HT-29 (cell line): ENCODE results near the gene SRRD. TPM values are rescaled to one million over a fixed set of nuclear protein-coding genes. Genes with fewer than 3 reads are reported as not detected.
A peak's percentile ranks its signal among the peaks of the same experiment; 100 is the strongest.
"Not testable (repeated sequence)": the region's sequence is repeated elsewhere in the genome, so short reads cannot be mapped to it uniquely, and the experiment has no call there.

ENCODE experiments used
- DNase-seq: peaks from one replicate; pipeline ENCODE4 v3.0.0-alpha.2; 2015; ENCODE audit warnings: low spot score
- total RNA-seq: library from RNA; depleted of rRNA; stranded (reverse); fragments of >200 nt; shearing (Covaris generic); gene quantifications from 2 replicates; pipeline ENCODE4 v1.2.3, GENCODE V29; 2014; rRNA removed

The SRRD gene, protein sequence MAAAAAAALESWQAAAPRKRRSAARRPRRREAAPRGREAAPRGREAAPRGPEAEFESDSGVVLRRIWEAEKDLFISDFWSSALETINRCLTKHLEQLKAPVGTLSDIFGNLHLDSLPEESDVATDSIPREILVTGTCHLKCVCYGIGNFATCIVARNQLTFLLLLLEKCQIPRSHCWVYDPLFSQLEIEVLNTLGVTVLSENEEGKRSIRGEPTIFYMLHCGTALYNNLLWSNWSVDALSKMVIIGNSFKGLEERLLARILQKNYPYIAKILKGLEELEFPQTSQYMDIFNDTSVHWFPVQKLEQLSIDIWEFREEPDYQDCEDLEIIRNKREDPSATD
- 7.3 and 11.4 TPM in 2 replicates for total RNA-seq

- peak; percentile 89 for DNase-seq
These were observed at the start of gene SRRD, which contains the start of gene HPS4 for GRCh38 chr22:26483439-26484359. Gene SRRD (plus strand): TSS chr22:26483877. CDS start chr22:26483891, 14 bp downstream. Gene HPS4 (minus strand): TSS chr22:26483783. CDS start chr22:26481762, 2,021 bp downstream.

DNA sequence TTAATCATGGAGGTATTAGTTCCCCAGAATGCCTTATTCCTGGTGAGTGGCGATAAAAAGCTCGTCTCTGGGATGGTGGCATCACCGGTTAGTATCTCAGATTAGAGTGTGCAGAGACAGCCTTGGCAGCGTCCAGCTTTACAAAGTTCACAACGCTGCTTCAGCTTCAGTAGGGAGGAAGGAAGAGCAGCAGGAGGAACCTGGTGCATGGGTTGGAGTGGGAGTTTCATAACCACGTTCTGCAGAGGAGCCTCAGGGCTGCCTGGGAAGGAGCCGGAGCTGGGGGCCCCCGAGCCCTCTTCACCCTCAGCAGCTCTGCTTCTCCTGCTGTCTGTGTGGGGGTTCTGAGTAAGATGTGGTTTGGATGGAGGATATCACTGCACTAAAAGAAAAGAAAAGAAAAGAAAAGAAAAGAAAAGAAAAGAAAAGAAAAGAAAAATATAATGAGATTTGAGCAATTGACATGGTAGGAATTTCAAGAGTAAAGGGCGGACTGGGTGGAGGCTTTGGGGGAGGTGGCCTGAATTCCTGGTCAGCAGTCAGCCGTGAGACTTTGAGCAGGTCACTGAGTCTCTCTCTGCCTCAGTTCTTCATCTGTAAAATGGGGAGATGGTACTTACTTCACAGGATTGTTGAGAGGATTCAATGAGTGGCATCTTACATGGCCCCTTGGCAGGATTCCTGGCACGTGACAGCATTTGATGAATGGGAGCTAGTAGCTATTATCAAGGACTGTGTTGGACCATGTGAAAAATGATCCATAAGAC lies 48.2 kb upstream of the SRRD start:
- DNase-seq: no peak

DNA sequence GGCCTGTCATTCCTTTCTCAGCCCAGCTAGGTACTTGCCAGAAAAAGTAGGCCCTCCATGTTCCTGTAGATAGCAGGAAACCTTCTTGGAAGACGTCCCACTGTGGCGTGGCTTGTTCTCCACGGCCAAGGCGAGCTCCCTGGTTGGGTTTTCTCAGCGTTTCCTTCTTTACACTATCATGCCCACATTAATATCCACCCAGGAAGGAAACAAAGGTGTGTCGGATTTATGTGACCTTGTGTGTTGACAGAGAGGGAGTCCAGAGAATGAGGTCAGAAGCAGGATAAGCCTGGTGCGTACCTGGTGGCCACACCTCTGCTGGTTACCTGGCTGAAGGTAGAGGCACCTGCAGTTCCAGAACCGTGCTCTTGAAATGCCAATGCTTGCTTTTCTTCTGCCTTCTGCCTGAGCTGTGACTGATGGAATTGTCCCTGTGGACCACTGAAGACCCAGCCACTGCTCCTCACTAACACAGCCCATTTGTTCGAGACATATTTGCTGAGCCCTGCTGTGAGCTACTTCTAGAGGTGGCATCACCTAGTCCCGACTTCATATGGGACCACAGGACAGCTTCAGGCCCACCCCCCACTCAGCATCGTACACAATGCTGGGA lies 46.7 kb upstream of the SRRD start:
- peak; percentile 50 for DNase-seq

- DNase-seq: no peak
These were observed 45.8 kb upstream of the SRRD start for GRCh38 chr22:26437694-26438392.

GRCh38 chr22:26438776-26439175 lies 44.9 kb upstream of the SRRD start:
- not testable (repeated sequence) for DNase-seq

DNA sequence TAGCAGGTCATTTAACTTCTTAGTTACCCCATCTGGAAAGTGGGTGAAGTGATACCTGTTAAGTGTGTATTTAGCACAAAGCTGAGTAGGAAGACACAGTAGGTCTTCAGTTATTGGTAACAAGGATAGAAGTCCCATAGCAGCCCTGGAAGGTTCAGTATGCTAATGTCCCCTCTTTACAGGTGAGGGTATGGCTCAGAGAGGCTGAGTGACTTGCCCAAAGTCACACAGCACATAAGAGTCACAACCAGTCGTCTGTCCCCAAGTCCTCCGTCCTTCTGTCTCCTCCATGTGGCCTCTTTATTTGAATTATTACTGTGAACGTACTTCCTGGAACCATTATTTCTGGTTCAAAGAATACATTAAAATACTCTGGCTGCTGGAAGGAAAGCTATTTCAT lies 44.1 kb upstream of the SRRD start:
- DNase-seq: no peak

GRCh38 chr22:26442086-26442756 lies 41.5 kb upstream of the SRRD start:
- no peak for DNase-seq

DNA sequence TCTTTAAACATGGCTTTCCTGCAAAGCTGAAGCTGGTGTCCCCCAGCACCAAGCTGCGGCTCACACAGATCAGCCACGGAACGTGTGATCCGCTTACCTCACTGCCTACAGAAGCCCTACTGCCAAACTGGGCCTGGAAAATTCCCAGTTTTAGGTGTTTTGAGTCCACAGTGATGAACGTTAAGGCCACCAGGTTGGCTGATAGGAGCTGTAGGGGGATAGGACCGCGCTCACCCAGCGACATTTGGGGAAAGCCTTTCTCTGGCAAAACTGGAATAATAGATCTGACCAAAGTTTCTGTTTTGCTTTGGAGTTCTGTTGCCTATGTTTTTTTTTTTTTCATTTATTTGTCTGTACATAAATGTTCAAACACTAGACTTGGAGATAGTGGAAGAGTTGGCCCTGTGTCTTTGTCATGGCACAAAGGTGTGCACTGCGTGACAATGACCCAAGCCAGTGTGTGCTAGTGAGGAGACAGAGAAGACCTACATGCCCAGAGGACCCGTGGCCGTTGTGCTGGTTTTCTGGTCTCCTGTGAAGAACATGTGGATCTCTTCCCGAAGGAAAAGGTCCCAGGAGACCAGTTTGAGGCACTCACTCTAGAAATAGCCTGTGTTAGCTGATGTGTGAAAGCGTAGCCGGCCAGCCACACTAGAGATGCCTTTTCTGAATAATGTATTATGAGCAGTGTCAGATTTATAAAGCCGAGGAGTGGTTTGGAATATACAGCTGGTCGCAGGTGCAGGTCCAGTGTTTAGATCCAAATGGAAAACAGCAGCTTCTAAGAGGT lies 39.6 kb upstream of the SRRD start:
- no peak for DNase-seq

GRCh38 chr22:26444777-26445176 lies 38.9 kb upstream of the SRRD start:
- no peak for DNase-seq

DNA sequence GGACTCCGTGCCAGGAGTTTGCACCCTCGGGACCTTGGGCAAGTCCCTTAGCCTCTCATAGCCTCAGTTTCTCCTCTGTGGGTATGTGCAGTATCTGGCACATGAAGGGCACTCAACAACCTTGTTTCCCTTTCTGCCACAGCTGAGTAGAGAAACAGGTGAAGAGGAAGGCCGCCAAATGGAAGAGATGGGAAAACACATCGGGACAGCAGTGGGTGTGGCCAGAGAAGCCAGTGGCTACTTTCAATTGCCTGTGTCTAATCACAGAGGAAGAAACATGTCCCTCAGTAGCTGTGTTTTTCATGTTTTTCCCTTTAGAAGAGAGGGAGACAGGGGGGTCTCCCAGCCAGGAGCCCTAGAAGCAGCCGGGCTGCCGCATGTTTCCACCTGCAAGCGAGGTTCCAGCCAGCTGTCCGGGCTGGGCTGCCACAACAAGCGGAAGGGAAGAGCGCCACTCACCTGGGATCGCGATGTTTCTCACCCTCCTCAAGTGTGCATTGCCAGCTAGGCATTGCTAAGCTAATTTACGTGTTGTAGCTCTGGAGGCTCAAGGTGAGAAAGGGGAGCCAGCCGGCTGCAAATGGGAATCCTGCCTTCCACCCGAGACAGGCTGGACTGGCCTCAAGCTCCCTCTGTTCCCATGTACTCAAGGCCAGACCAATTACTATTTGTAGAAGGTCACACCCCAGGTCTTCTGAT lies 38.0 kb upstream of the SRRD start:
- no peak for DNase-seq

GRCh38 chr22:26446808-26447515 lies 36.7 kb upstream of the SRRD start:
- no peak for DNase-seq

- DNase-seq: no peak
These were observed 35.9 kb upstream of the SRRD start for GRCh38 chr22:26447584-26448329.

DNA sequence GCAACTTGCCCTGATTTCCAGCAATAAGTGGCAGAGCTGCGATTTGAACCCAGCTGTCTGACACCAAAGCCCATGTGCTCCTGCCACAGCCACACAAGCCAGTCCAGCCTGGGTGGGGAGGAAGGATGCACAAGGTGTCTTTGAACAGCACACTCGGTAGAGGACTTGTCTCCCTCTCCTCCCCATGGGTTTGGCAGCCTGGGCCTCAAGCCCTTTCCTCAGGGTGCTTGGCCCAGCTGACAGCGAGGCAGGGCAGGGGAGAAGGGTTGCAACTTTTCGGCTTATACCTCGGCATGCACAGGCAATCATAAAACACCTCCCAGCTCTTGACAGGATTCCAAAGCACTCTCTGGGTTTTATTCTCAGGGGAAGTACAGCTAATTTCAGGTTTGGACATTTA lies 35.3 kb upstream of the SRRD start:
- DNase-seq: no peak

DNA sequence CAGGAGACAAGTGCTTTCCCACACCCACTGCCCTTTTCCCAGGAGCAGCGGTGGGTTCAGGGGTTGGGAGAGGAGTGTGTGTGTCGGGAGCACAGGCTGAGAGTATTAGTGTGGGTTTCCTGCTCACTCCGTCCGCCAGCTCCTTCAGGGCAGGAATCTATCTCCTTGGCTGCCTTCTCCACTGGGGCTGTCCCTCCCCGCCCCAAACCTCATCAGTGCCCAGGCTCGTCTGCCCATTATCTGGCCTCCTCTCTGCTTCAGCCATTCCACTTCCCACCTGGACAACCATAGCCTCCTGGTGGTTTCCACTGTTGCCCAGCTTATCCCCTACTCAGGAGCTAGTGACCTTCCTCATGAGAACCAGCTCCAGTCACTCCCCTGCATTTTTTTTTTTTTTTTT lies 34.7 kb upstream of the SRRD start:
- no peak for DNase-seq

DNA sequence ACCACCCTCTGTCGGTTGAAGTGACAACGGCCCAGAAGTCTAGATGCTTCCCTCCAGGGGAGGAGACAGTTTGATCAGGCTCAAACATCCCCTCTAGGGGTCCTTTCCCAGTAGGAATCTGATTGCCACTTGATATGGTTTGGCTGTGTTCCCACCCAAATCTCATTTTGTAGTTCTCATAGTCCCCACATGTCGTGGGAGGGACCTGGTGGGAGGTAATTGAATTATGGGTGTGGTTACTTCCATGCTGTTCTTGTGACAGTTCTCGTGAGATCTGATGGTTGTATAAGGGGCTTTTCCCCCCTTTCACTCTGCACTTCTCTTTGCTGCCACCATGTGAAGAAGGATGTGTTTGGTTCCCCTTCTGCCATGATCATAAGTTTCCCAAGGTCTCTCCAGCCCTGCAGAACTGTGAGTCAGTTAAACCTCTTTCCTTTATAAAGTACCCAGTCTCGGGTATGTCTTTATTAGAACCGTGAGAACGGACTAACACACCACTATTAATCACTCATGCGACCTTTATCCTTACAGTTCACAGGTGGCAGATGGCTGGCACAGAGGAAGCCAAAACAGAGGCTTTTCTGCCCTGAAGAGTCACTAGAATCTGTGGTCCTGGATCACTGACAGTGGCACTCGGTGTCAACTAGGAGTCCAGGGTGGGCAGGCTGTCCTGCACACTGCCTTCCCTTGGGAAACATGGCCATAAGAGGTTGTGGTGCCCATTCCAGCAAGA lies 33.1 kb upstream of the SRRD start:
- no peak for DNase-seq

- no peak for DNase-seq
These were observed 31.3 kb upstream of the SRRD start for GRCh38 chr22:26452236-26453016.
